Upper lobe of left lung (tissue), 6 donors: ENCODE measurements around the gene FMO2. TPM values are rescaled to one million over a fixed set of nuclear protein-coding genes. Genes with fewer than 3 reads are reported as not detected.

Experiments
- ATAC-seq, 2 donors: fragments of 200-7000 bp; cut with Tn5 transposase; one replicate each; pipeline ENCODE4 v1.9.1; 2022; ENCODE audit warnings: mild to moderate bottlenecking in 2 of 2, moderate library complexity in 2 of 2; ENCODE audit not compliant: low FRiP score in 2 of 2
- DNase-seq, 2 donors: peaks; one replicate each; pipeline ENCODE4 v3.0.0-alpha.2; 2019 to 2020
- H3K27ac ChIP-seq, 4 donors: fragments of 200-600 bp; sonication (generic); one replicate each; pipeline ENCODE4 v1.5.1; 2016 to 2019
- H3K27me3 ChIP-seq, 4 donors: fragments of 200-600 bp; sonication (generic); one replicate each; pipeline ENCODE4 v1.5.1; 2017 to 2019
- H3K36me3 ChIP-seq, 4 donors: fragments of 200-600 bp; sonication (generic); one replicate each; pipeline ENCODE4 v1.5.1; 2016 to 2019
- H3K4me1 ChIP-seq, 4 donors: fragments of 200-600 bp; sonication (generic); one replicate each; pipeline ENCODE4 v1.5.1; 2018 to 2019
- H3K4me3 ChIP-seq, 4 donors: fragments of 200-600 bp; sonication (generic); one replicate each; pipeline ENCODE4 v1.5.1; 2017 to 2019; ENCODE audit warnings: mild to moderate bottlenecking in 2 of 4, moderate library complexity in 1 of 4
- H3K9me3 ChIP-seq, 4 donors: fragments of 200-600 bp; sonication (generic); one replicate each; pipeline ENCODE4 v1.5.1; 2018 to 2019
- EP300 ChIP-seq, 4 donors: sonication (generic); formaldehyde crosslinking; IDR thresholded peaks; one replicate each; pipeline ENCODE4 v1.5.1; 2017; ENCODE audit warnings: antibody characterized with exemption in 4 of 4, control low read depth in 2 of 4
- POLR2A ChIP-seq, 4 donors: fragments of 450-650 bp; IDR thresholded peaks; one replicate each; pipeline ENCODE4 v1.5.1; 2016 to 2017; ENCODE audit warnings: antibody characterized with exemption in 4 of 4, mild to moderate bottlenecking in 2 of 4
- POLR2AphosphoS5 ChIP-seq, 2 donors: sonication (generic); formaldehyde crosslinking; IDR thresholded peaks; one replicate each; pipeline ENCODE4 v1.5.1; 2017; ENCODE audit warnings: antibody characterized with exemption in 2 of 2
- WGBS, 2 donors: methylation state at CpG; one replicate each; pipeline ENCODE4 v1.1.5; 2017 to 2018; 5-methylcytosine and 5-hydroxymethylcytosine counted together
- total RNA-seq, 6 donors: library from RNA; depleted of rRNA in 4 of 6; stranded (reverse); fragments of >200 nt in 4 of 6; gene quantifications; one replicate each; pipeline versions ENCODE4 v1.1.0 to v1.2.1, GENCODE V29; 2016 to 2021
- TF ChIP-seq, protein P1 (sequence below), 6 experiments: fragments of 450-650 bp in 4 of 6; fragments of 200-600 bp in 2 of 6; sonication (generic) in 2 of 6; IDR thresholded peaks; one replicate each; pipeline ENCODE4 v1.5.1; 2016 to 2019; ENCODE audit warnings: antibody characterized with exemption in 6 of 6
- donor health status: DM: no; HTN: no; CAD: no; lungs with moderate emphysema.
- donor health status: DM: no; HTN: yes; CAD: no; lungs with severe emphysema.

The FMO2 gene
- total RNA-seq, 6 donors from 2014 or later = 118 to 259 (median 169) TPM

GRCh38 chr1:171213559-171214454, 28.7 kb downstream of the FMO2 start:
- ATAC-seq (no peak), DNase-seq (no peak)
- Histone ChIP-seq H3K36me3 (no peaks in the 10 kb centered on the region), H3K4me3 (no peak overlapping the region), H3K27me3 (no peaks in the 10 kb centered on the region), H3K4me1 (peaks cover 0 to 13% (median 4%) of the 10 kb centered on the region in 4 donors), H3K27ac (no peak overlapping the region), H3K9me3 (no peaks in the 10 kb centered on the region)
- TF ChIP-seq POLR2A (IDR thresholded peaks at IDR 0.05) = no peak
- TF ChIP-seq EP300 (IDR thresholded peaks at IDR 0.05) = no peak
- TF ChIP-seq, protein P1, sequence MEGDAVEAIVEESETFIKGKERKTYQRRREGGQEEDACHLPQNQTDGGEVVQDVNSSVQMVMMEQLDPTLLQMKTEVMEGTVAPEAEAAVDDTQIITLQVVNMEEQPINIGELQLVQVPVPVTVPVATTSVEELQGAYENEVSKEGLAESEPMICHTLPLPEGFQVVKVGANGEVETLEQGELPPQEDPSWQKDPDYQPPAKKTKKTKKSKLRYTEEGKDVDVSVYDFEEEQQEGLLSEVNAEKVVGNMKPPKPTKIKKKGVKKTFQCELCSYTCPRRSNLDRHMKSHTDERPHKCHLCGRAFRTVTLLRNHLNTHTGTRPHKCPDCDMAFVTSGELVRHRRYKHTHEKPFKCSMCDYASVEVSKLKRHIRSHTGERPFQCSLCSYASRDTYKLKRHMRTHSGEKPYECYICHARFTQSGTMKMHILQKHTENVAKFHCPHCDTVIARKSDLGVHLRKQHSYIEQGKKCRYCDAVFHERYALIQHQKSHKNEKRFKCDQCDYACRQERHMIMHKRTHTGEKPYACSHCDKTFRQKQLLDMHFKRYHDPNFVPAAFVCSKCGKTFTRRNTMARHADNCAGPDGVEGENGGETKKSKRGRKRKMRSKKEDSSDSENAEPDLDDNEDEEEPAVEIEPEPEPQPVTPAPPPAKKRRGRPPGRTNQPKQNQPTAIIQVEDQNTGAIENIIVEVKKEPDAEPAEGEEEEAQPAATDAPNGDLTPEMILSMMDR (IDR thresholded peaks at IDR 0.05) = no peak
- TF ChIP-seq POLR2AphosphoS5 (IDR thresholded peaks at IDR 0.05) = no peak
- WGBS, 2 donors = 69 to 76% methylated on average over 11 to 12 of the region's 12 CpGs

- no peaks in the 10 kb centered on the region for H3K9me3 ChIP-seq
Measured at GRCh38 chr1:171217658-171218443, 32.8 kb downstream of the FMO2 start.

DNA sequence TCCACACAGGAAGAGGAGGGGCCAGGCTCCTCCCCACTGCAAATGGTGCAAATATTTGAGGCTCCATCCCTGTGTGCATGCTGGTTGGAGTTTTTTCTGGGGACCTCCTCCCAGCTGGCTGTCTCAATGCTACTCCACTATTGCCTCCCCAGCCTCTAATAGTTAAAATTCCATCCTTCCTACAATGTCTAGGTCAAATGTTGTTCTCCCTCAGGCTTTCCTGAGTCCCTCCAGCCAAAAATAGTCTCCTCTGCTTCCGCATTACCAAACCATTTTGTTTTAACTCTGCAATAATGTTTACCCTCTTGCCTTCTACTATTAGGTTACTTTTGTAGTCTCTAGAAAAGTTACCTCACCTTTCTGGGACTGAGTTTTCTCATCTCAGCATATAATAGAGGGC, 33.6 kb downstream of the FMO2 start:
- TF ChIP-seq POLR2A (IDR thresholded peaks at IDR 0.05) (no peak), POLR2AphosphoS5 (IDR thresholded peaks at IDR 0.05) (no peak), EP300 (IDR thresholded peaks at IDR 0.05) (no peak)
- TF ChIP-seq, protein P1 (IDR thresholded peaks at IDR 0.05) = no peak
- Histone ChIP-seq H3K36me3 (no peaks in the 10 kb centered on the region), H3K4me3 (no peak overlapping the region), H3K4me1 (peaks cover 0 to 10% (median 7%) of the 10 kb centered on the region in 4 donors), H3K27ac (peak overlapping the region in 1 of 4 donors; percentile 26), H3K27me3 (no peaks in the 10 kb centered on the region), H3K9me3 (no peaks in the 10 kb centered on the region)
- DNase-seq (no peak), ATAC-seq (no peak)
- WGBS, 2 donors = 46 to 59% methylated on average over 1 of the region's 1 CpG

More at GRCh38 chr1:171217658-171218443, 32.8 kb downstream of the FMO2 start:
- 79 to 80% methylated on average over 9 of the region's 9 CpGs for WGBS, 2 donors
- no peak overlapping the region for H3K4me3 ChIP-seq
- DNase-seq (no peak), ATAC-seq (no peak)
- no peaks in the 10 kb centered on the region for H3K27me3 ChIP-seq
- no peaks in the 10 kb centered on the region for H3K36me3 ChIP-seq
- TF ChIP-seq POLR2AphosphoS5 (IDR thresholded peaks at IDR 0.05) (no peak), EP300 (IDR thresholded peaks at IDR 0.05) (no peak), POLR2A (IDR thresholded peaks at IDR 0.05) (no peak)
- TF ChIP-seq, protein P1 (IDR thresholded peaks at IDR 0.05) = no peak
- peak overlapping the region in 1 of 4 donors; percentile 26 for H3K27ac ChIP-seq
- H3K4me1 ChIP-seq = peaks cover 0 to 10% (median 7%) of the 10 kb centered on the region in 4 donors

DNA sequence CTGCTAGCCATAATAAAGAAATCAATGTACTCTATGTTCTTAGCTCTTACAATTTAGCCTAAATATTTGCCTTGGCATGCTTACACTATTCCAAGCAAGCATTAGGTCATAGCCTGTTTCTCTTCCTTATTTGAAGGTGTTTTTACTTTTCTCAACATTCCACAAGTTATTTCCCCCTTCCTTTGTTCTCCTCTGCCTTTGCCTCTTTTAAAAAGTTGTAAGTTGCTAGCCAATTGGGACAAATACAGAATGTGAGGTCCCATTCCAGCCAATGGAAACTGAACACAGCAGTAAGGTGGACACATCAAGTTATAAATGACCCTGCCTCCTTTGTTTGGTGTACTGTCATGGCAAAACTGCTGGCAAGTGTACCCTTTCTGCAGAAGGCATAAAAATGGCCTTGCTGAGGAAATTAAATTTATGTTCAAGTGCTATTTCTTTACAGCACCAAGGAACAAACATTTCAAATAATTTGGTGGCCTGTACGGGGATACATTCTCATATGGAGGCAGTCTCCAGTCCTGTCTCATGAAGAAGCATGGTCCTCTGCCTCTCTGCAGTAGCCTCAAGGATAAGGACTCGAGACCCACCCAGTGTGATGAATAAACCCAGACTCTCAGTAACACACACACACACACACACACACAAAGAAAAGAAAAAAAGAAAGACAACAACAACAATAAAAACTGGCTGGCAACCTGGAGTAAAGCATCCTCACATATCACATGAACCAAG, 34.4 kb downstream of the FMO2 start:
- no peak for DNase-seq
- Histone ChIP-seq H3K27me3 (no peaks in the 10 kb centered on the region), H3K36me3 (no peaks in the 10 kb centered on the region), H3K4me1 (peaks cover 0 to 10% (median 7%) of the 10 kb centered on the region in 4 donors), H3K4me3 (no peak overlapping the region), H3K27ac (peak overlapping the region in 3 of 4 donors; percentile 52 to 64 (median 60)), H3K9me3 (no peaks in the 10 kb centered on the region)
- ATAC-seq = no peak
- 78 to 81% methylated on average over 2 of the region's 2 CpGs for WGBS, 2 donors
- TF ChIP-seq, protein P1 (IDR thresholded peaks at IDR 0.05) = no peak
- TF ChIP-seq EP300 (IDR thresholded peaks at IDR 0.05) (no peak), POLR2AphosphoS5 (IDR thresholded peaks at IDR 0.05) (no peak), POLR2A (IDR thresholded peaks at IDR 0.05) (no peak)
